ENCODE measurements around the gene DNAAF6. TPM values are rescaled to one million over a fixed set of nuclear protein-coding genes. Genes with fewer than 3 reads are reported as not detected.
A peak's percentile ranks its signal among the peaks of the same experiment; 100 is the strongest.

The DNAAF6 gene
- total and polyA plus RNA-seq, 4 donors, result not detected

DNA sequence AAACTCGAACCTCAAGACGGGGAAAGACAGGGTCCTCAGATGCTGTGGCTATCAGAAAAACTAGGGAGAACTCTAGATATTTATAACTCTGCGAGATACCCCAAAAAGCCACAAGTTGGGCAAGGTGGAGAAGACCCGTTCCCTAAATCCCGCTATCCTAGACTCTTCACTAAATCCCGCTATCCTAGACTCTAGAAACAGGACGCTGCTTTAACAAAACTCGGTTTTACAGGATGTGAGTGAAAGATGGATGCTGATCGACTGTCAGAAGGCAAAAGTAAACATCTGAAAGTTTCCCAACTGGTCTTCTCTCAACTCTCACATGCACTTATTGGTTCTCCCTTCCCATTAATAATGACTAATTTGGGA, 270 bp downstream of the DNAAF6 start:
- Histone ChIP-seq H3K4me3 (ENCODE audit: low read depth in 1 of 3, low read length in 3 of 3) (no peak overlapping the region), H3K36me3 (ENCODE audit: control insufficient read depth in 4 of 4, insufficient read depth in 3 of 4, low read depth in 1 of 4, low read length in 3 of 4) (no peaks in the 10 kb centered on the region), H3K4me1 (ENCODE audit: control insufficient read depth in 4 of 4, insufficient read depth in 4 of 4, low read length in 3 of 4) (no peaks in the 10 kb centered on the region), H3K27ac (ENCODE audit: low read depth in 1 of 2, low read length in 2 of 2) (no peak overlapping the region), H3K27me3 (ENCODE audit: control insufficient read depth in 4 of 4, insufficient read depth in 4 of 4, low read length in 3 of 4) (no peaks in the 10 kb centered on the region), H3K9ac (ENCODE audit: low read depth in 1 of 2, low read length in 2 of 2) (no peak overlapping the region), H3K9me3 (ENCODE audit: control insufficient read depth in 4 of 4, low read length in 3 of 4) (no peaks in the 10 kb centered on the region)
- TF ChIP-seq YY1 (IDR thresholded peaks at IDR 0.05) (no peak), HNF4G (IDR thresholded peaks at IDR 0.05) (no peak)
- WGBS, result 54% methylated on average over 9 of the region's 9 CpGs
- DNase-seq (ENCODE audit: low spot score), result no peak

GRCh38 chrX:107207089-107207488, 678 bp downstream of the DNAAF6 start:
- Histone ChIP-seq H3K9ac (ENCODE audit: low read depth in 1 of 2, low read length in 2 of 2) (no peak overlapping the region), H3K4me1 (ENCODE audit: control insufficient read depth in 4 of 4, insufficient read depth in 4 of 4, low read length in 3 of 4) (no peaks in the 10 kb centered on the region), H3K27me3 (ENCODE audit: control insufficient read depth in 4 of 4, insufficient read depth in 4 of 4, low read length in 3 of 4) (no peaks in the 10 kb centered on the region), H3K27ac (ENCODE audit: low read depth in 1 of 2, low read length in 2 of 2) (no peak overlapping the region), H3K9me3 (ENCODE audit: control insufficient read depth in 4 of 4, low read length in 3 of 4) (no peaks in the 10 kb centered on the region), H3K4me3 (ENCODE audit: low read depth in 1 of 3, low read length in 3 of 3) (no peak overlapping the region), H3K36me3 (ENCODE audit: control insufficient read depth in 4 of 4, insufficient read depth in 3 of 4, low read depth in 1 of 4, low read length in 3 of 4) (no peaks in the 10 kb centered on the region)
- DNase-seq (ENCODE audit: low spot score), result no peak
- no peak for TF ChIP-seq SP1 (IDR thresholded peaks at IDR 0.05)
- WGBS, result 95% methylated on average over 7 of the region's 7 CpGs

- DNase-seq (ENCODE audit: low spot score), result no peak
- Histone ChIP-seq H3K36me3 (ENCODE audit: control insufficient read depth in 4 of 4, insufficient read depth in 3 of 4, low read depth in 1 of 4, low read length in 3 of 4) (no peaks in the 10 kb centered on the region), H3K4me3 (ENCODE audit: low read depth in 1 of 3, low read length in 3 of 3) (no peak overlapping the region), H3K9me3 (ENCODE audit: control insufficient read depth in 4 of 4, low read length in 3 of 4) (no peaks in the 10 kb centered on the region), H3K27me3 (ENCODE audit: control insufficient read depth in 4 of 4, insufficient read depth in 4 of 4, low read length in 3 of 4) (no peaks in the 10 kb centered on the region), H3K4me1 (ENCODE audit: control insufficient read depth in 4 of 4, insufficient read depth in 4 of 4, low read length in 3 of 4) (no peaks in the 10 kb centered on the region), H3K27ac (ENCODE audit: low read depth in 1 of 2, low read length in 2 of 2) (no peak overlapping the region), H3K9ac (ENCODE audit: low read depth in 1 of 2, low read length in 2 of 2) (no peak overlapping the region)
- TF ChIP-seq REST (IDR thresholded peaks at IDR 0.05), result no peak
- TF ChIP-seq FOXA2 (IDR thresholded peaks at IDR 0.05), result no peak
- no peak for TF ChIP-seq HNF4A (conservative IDR thresholded peaks at IDR 0.05)
- TF ChIP-seq RXRA (IDR thresholded peaks at IDR 0.05), result no peak
- 97% methylated on average over 9 of the region's 9 CpGs for WGBS
Observed at GRCh38 chrX:107207943-107208342, 1.5 kb downstream of the DNAAF6 start.

- Histone ChIP-seq H3K4me3 (ENCODE audit: low read depth in 1 of 3, low read length in 3 of 3) (no peak overlapping the region), H3K9ac (ENCODE audit: low read depth in 1 of 2, low read length in 2 of 2) (no peak overlapping the region), H3K27ac (ENCODE audit: low read depth in 1 of 2, low read length in 2 of 2) (no peak overlapping the region), H3K9me3 (ENCODE audit: control insufficient read depth in 4 of 4, low read length in 3 of 4) (no peaks in the 10 kb centered on the region), H3K4me1 (ENCODE audit: control insufficient read depth in 4 of 4, insufficient read depth in 4 of 4, low read length in 3 of 4) (peaks cover 0 to 3% (median 0%) of the 10 kb centered on the region in 4 donors), H3K36me3 (ENCODE audit: control insufficient read depth in 4 of 4, insufficient read depth in 3 of 4, low read depth in 1 of 4, low read length in 3 of 4) (no peaks in the 10 kb centered on the region), H3K27me3 (ENCODE audit: control insufficient read depth in 4 of 4, insufficient read depth in 4 of 4, low read length in 3 of 4) (no peaks in the 10 kb centered on the region)
- WGBS, result 29% methylated on average over 1 of the region's 1 CpG
- no peak for DNase-seq (ENCODE audit: low spot score)
- no peak for TF ChIP-seq ATF3 (IDR thresholded peaks at IDR 0.05)
- peak; percentile 50 to 68 for TF ChIP-seq RXRA (IDR thresholded peaks at IDR 0.05)
- no peak for TF ChIP-seq GABPA (IDR thresholded peaks at IDR 0.05 in 1 of 2, conservative IDR thresholded peaks at IDR 0.05 in 1 of 2)
- TF ChIP-seq CTCF (IDR thresholded peaks at IDR 0.05; ENCODE audit: low read depth, low read length, missing input control), result no peak
- TF ChIP-seq EGR1 (IDR thresholded peaks at IDR 0.05; ENCODE audit: low read depth in 2 of 2), result no peak
- no peak for TF ChIP-seq FOXA2 (IDR thresholded peaks at IDR 0.05)
- no peak for TF ChIP-seq SP1 (IDR thresholded peaks at IDR 0.05)
- no peak for TF ChIP-seq TAF1 (conservative IDR thresholded peaks at IDR 0.05)
- TF ChIP-seq REST (IDR thresholded peaks at IDR 0.05), result no peak
- TF ChIP-seq YY1 (IDR thresholded peaks at IDR 0.05), result no peak
- TF ChIP-seq JUND (IDR thresholded peaks at IDR 0.05), result no peak
- TF ChIP-seq HNF4A (conservative IDR thresholded peaks at IDR 0.05), result peak; percentile 44 to 51
- TF ChIP-seq, protein P1, sequence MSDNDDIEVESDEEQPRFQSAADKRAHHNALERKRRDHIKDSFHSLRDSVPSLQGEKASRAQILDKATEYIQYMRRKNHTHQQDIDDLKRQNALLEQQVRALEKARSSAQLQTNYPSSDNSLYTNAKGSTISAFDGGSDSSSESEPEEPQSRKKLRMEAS (IDR thresholded peaks at IDR 0.05), result no peak
- TF ChIP-seq HNF4G (IDR thresholded peaks at IDR 0.05), result peak; percentile 16
Observed at GRCh38 chrX:107213477-107213876, 7.1 kb downstream of the DNAAF6 start.
